K562 (cell line): Measurements from ENCODE around the gene ZNF143. TPM values are rescaled to one million over a fixed set of nuclear protein-coding genes. Genes with fewer than 3 reads are reported as not detected.

ENCODE experiments used
- KLF13 ChIP-seq: fragments of 450-650 bp; IDR thresholded peaks from 2 replicates; pipeline ENCODE4 v1.6.1; 2016; ENCODE audit warnings: missing genetic modification characterization, low read depth, mild to moderate bottlenecking, missing compliant biosample characterization, moderate library complexity, borderline replicate concordance
- MGA ChIP-seq: fragments of 450-650 bp; IDR thresholded peaks from 2 replicates; pipeline ENCODE4 v1.6.1; 2016; ENCODE audit warnings: mild to moderate bottlenecking, moderate library complexity
- PHF21A ChIP-seq: fragments of 450-650 bp; IDR thresholded peaks from 2 replicates; pipeline ENCODE4 v1.6.1; 2017; ENCODE audit warnings: low read depth, borderline replicate concordance
- TSHZ1 ChIP-seq: fragments of 250-450 bp; sonication (Bioruptor Pico); IDR thresholded peaks from 2 replicates; pipeline ENCODE4 v1.4.0; 2020; ENCODE audit warnings: mild to moderate bottlenecking, moderate library complexity
- polyA plus RNA-seq, 8 experiments: library from polyadenylated mRNA; depleted of rRNA in 4 of 8; stranded (reverse) in 5 of 8; unstranded in 3 of 8; fragments of >200 nt; fragmentation: Nextera tagmentation in 2 of 8; fragmentation: Illumina TruSeq in 1 of 8; extraction: Ambion mirVana in 2 of 8; extraction: Trizol in 1 of 8; gene quantifications; 2 replicates each; pipeline versions ENCODE4 v1.2.1 to v1.2.3, GENCODE V29; 2011 to 2014; ENCODE audit warnings: inconsistent platforms in 1 of 8, missing spikeins in 1 of 8
- total RNA-seq, 7 experiments: library from RNA; depleted of rRNA in 6 of 7; stranded (reverse); fragments of >200 nt in 6 of 7; fragmentation: Illumina TruSeq in 2 of 7; extraction: Trizol in 2 of 7; gene quantifications; 2 replicates each; pipeline versions ENCODE4 v1.2.1 to v1.2.3, GENCODE V29; 2011 to 2021; ENCODE audit warnings: low replicate concordance in 1 of 7
- TF ChIP-seq, protein P1 (sequence below): fragments of 250-450 bp; sonication (Bioruptor Pico); IDR thresholded peaks from 2 replicates; pipeline ENCODE4 v1.5.0; 2020; ENCODE audit warnings: mild to moderate bottlenecking, borderline replicate concordance

The ZNF143 gene
- total and polyA plus RNA-seq, 9 of the 15 experiments (the other 6 are each of a cell fraction or from before 2014, with no cell fraction given), result 18.4 to 58.5 (median 27.1) TPM

- TF ChIP-seq, protein P1, sequence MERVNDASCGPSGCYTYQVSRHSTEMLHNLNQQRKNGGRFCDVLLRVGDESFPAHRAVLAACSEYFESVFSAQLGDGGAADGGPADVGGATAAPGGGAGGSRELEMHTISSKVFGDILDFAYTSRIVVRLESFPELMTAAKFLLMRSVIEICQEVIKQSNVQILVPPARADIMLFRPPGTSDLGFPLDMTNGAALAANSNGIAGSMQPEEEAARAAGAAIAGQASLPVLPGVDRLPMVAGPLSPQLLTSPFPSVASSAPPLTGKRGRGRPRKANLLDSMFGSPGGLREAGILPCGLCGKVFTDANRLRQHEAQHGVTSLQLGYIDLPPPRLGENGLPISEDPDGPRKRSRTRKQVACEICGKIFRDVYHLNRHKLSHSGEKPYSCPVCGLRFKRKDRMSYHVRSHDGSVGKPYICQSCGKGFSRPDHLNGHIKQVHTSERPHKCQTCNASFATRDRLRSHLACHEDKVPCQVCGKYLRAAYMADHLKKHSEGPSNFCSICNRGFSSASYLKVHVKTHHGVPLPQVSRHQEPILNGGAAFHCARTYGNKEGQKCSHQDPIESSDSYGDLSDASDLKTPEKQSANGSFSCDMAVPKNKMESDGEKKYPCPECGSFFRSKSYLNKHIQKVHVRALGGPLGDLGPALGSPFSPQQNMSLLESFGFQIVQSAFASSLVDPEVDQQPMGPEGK (CRISPR knock-in tag), result no peak
- TF ChIP-seq PHF21A (no peak), KLF13 (no peak), MGA (peak; percentile 63), TSHZ1 (CRISPR knock-in tag) (no peak)
Measured at GRCh38 chr11:9530020-9530621, 69.3 kb downstream of the ZNF143 start (continued).
